Hematopoietic multipotent progenitor cell treated with erythropoietin and hydrocortisone succinate and interleukin-3 and kit ligand, for 4 days (in vitro differentiated cells): Measurements from ENCODE around the gene OR7C2.
"Not testable (repeated sequence)": the region's sequence is repeated elsewhere in the genome, so short reads cannot be mapped to it uniquely, and the experiment has no call there.

Source experiments
- DNase-seq: peaks from one replicate; pipeline ENCODE4 v3.0.0-alpha.2; 2015

OR7C2 gene

DNA sequence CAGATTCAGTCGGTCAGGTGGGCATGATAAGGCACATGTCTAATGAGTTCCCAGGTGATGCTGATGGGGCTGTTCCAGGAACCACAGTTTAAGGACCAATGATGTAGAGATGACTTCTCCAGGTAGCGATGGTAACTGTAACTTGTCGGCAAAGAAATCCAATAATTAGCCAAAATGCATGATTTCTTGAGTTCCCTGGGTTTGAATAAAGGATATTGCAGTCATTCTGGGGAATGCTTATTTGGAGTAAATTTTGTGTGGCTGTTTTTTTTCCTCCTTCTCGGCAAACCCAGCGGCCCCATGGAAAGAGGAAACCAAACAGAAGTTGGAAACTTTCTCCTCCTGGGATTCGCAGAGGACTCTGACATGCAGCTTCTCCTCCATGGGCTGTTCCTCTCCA, at the start of gene OR7C2:
OR7C2 (plus strand) TSS at position 301 of the 400 bp plus-strand sequence; CDS start at position 301, 0 bp downstream.
- DNase-seq: no peak

DNA sequence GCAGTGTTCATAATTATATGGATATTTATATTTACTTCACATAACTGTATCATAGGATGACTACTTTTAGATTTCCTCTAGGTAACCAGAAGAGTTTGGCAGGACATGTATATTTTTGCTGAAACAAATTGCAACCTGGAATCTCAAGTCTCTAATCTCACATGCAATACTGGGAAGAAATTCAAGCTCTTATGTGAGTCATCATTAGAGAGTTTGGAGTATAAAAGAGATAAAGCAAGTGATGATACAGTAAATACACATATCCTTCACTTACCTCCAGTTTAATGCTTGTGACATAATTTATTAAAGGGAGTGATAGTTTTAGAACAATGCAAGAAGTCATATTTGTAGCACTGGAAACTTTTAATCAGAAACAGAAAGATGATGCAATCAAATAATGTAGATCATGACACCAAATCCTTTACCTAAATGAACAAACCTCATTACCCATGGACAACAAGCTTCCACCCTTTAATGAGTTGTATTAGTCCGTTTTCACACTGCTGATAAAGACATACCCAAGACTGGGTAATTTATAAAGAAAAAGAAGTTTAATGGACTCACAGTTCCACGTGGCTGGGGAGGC, 39.5 kb upstream of the OR7C2 start:
- no peak for DNase-seq

DNA sequence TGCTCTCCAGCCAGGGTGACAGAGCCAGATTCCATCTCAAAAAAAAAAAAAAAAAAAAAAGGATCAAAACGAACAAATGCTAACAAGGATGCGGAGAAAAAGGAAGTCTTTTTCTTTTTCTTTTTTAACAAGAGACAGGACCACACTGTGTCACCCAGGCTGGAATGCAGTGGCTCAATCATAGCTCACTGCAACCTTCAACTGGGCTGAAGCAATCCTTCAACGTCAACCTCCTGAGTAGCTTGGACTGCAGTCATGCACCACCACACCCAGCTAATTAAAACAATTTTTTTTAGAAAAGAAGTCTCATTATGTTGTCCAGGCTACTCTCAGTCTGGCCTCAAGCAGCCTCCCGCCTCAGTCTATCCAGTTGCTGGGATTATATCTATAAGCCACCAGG, 34.6 kb upstream of the OR7C2 start:
- no peak for DNase-seq

DNA sequence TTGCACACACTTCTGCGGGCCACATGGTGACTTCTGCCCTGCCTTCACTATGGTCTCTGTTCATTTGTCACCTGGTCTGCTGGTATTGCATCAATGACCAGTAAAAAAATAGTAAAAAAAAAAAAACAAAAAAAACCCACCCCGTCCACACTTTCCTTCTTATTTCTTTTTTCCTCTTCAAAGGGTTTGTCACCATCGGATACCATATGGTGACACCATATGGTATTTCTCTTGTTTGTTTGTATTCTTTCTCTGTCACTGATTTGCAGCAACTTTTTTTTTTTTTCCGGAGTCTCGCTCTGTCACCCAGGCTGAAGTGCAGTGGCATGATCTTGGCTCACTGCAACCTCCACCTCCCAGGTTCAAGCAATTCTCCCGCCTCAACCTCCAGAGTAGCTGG, 26.2 kb upstream of the OR7C2 start:
- DNase-seq: no peak

DNA sequence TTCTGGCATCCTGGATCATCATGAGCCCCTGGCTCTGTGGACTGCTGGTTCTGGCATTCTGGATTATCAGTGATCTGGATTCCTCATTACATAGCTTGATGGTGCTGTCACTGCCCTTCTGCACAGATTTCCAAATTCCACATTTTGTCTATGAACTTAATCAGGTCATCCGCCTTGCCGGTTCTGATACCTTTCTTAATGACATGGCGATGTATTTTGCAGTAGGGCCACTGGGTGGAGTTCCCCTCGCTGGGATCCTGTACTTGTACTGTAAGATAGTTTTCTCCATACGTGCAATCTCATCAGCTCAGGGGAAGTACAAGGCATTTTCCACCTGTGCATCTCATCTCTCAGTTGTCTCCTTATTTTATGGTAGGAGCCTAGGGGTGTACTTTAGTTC, 24.4 kb upstream of the OR7C2 start:
- peak; percentile 29 for DNase-seq

DNA sequence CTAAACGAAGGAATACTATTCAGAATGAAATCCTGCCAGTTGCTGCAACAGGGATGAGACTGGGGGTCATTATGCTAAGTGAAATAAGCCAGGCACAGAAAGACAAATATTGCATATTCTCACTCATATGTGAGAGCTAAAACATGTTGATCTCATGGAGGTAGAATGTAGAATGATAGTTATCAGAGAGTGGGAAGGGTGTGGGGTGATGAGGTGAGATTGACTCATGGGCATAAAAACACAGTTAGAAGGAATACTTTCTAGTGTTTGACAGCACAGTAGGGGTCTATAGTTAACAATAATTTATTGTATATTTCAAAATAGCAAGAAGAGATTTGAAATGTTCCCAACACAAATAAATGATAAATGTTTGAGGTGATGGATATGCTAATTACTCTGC, 7.8 kb upstream of the OR7C2 start:
- no peak for DNase-seq

DNA sequence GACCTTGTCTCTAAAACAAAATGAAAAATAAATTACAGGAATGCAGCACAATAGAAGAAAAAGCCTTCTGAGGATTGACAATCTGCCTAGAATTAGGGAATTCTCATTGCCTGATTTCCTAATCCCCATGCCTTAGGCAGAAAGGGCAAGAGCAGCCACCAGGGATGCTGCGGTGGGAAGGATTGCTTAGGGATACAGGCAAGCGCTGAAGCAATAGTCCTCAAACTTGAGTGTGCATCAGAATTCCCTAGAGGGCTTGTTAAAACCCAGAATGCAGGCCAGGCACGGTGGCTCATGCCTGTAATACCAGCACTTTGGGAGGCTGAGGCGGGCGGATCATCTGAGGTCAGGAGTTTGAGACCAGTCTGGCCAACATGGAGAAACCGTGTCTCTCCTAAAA, 1.0 kb upstream of the OR7C2 start:
- no peak for DNase-seq

DNA sequence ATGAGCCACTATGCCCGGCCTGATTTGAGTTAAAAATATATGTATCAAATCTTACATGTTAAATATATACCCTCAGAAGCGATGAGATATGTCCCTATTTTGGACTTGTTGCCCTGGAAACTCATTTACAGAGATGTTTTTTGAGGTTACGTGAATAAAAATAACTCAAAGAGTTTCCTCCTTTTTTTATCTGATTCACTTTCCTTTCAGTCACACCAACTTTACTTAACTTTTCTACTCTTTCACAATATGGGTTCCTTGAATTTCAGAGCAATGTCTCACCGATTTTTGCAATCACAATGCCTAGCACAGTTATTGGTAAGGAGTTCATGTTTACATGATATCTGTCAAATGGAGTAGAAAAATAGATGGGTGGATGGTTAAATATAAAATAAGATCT, 2.3 kb downstream of the OR7C2 start:
- peak; percentile 72 for DNase-seq

DNA sequence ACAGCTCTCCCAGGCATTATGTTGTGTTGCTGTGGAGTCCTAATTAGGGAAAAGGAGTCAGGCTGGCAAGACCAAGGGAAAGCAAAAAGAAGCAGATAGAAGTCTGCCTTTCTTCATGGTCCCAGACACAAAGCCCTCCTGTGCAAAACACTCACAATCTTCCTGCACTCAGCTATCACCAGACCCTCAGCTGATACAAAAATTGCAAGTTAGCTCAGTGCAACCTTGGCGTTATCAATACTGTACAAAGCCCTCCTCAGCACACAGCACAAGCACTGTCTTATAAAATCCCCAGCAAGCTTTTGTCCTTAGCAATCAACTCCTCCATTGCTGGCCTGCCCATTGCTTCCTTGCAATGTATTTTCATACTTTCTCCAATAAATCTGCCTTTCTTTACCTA, 3.2 kb downstream of the OR7C2 start:
- DNase-seq: no peak

DNA sequence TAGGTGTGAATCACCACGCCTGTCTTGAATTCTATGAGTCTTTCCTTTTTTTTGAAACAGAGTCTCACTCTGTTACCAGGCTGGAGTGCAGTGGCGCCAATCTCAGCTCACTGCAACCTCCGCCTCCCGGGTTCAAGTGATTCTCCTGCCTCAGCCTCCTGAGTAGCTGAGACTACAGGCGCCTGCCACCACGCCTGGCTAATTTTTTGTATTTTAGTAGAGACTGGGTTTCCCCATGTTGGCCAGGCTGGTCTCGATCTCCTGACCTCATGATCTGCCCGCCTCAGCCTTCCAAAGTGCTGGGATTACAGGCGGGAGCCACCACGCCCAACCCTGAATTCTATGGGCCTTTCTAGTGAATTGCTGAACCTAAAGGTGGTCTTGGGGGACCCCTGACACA, 8.1 kb downstream of the OR7C2 start:
- not testable (repeated sequence) for DNase-seq

DNA sequence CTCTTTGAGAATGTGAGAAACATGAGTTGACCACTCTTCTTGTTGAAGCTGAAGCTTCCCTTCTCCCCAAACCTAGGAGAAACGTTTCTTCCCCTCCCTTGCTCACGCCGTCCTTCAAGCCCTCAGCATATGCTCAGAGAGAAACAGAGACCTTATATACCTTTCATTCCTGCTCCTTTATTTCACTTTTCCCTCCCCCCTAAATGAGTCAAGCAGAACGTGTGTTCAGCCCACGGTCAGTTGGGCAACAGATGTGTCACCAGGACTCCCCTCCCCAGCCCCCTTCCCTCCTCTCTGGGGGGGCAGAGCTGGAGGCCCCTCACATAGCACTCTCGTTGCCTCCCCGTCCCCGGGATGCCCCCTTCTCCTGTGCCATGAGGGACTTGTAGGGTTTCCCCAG, 8.6 kb downstream of the OR7C2 start:
- no peak for DNase-seq

DNA sequence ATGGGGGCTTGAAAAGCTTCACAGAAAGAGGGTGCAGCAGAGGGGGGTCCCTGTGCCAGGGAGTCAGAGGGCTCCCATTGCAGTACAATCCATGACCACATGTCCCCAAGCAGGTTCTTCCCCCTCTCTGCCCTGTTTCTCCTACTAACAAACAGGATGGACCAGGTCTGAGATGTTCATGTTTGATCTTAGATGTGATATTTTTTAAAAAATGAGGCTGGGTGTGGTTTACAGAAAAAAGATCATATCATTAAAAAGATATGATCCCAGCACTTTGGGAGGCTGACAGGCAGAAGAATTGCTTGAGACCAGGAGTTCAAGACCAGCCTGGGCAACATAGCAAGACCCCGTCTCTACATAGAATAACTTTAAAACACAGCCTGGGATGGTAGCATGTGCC, 9.1 kb downstream of the OR7C2 start:
- no peak for DNase-seq

DNA sequence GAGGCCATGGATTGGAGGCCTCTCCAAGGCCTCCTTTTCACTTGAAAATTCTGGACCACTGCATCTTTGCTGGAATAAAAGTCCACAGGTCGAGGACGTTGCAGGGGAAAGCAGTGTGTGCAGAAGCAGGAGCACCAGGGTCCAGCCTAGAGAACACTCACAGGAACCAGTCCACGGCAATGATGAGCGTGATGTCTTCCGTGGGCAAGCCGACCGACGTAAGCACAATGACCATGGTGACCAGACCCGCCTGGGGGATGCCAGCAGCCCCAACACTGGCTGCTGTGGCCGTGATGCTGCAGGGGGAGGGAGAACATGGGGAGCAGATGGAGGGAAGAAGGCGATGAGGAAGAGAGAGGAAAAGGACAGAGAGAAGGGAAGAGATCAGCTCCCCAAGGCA, 11.5 kb downstream of the OR7C2 start:
- DNase-seq: no peak

DNA sequence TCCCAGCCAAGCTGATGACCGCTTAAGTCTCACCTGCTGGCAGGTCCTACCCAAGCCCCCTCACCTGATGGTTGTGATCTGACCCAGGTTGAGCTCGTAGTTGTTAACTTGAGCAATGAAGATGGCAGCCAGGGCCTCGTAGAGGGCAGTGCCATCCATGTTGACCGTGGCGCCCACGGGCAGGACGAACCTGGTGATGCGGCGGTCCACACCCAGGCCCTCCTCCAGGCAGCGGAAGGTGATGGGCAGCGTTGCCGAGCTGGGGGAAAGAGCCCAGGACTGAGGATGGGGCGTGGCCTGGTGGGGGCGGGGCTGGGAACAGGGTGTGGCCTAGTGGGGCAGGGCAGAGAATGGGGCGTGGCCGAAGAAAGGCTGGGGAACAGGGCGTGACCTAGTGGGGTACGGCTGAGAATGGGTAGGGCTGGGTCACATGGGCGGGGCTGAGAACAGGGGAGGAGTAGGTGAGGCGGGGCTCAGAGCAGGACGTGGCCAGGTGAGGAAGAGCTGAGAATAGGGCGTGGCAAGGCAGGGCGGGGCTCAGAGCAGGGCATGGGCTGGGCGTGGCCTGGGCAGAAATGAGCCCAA, 12.9 kb downstream of the OR7C2 start:
- peak; percentile 29 for DNase-seq

DNA sequence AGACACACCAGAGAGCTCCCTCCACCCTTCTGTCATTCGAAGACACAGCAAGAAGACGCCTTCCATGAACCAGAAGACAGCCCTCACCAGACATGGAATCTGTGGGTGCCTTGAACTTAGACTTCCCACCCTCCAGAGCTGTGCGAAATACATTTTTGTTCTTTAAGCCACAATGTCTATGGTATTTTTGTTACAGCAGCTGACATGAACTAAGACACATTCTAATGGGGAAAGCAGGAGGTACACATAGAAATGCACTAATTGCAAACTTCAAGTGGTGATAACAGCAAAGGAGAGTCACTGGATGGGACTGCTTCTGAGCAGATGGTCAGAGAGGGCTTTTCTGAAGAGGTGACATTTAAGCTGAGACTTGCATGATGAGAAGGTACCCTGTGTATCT, 16.2 kb downstream of the OR7C2 start:
- no peak for DNase-seq

DNA sequence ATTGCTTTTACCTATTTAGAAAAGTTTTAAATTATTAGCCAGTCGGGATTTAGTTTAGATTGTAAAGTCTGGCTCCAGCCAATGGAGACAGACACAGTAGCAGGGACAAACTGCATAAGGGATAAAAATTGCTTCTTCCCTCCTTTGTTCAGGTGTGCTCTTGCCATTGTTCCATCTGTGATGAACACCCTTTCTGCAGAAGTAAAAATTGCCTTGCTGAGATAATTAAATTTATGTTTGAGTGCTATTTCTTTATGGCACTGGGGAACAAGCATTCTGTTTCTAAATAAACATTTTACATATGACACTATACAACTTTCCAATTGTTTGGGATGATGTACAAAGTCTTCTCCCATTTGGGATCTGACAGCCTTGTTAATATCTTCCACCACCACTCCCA, 18.0 kb downstream of the OR7C2 start:
- no peak for DNase-seq

DNA sequence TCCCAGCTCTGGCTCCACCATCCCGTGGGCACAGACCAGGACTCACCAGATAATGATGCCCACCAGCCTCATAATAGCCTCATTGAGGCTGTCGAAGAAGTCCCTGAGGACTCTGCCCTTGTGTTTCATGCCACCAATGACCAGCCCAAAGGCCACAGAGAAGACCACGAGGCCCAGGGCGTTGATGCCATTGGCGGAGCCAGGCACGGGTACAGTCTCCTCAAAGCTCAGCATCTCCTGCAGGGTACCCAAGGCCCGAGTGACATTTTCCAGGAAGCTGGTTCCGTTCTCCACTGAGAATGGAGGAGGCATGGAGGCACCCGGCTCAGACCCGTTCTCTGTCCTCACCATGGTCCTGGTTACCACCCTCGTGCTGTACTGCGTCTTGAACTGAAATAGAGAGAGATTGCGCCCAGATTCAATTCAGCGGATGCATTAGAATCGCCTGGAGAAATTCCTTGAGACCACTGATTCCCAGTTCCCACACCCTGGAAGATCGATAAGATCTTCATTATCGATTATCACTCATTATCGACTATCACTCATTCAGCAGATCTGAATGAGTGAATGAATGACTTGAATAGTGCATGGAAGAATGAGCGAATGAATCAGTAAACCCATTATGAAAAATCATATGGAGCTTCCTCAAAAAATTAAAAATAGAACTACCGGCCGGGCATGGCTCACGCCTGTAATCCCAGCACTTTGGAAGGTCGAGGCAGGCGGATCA, 20.8 kb downstream of the OR7C2 start:
- no peak for DNase-seq

DNA sequence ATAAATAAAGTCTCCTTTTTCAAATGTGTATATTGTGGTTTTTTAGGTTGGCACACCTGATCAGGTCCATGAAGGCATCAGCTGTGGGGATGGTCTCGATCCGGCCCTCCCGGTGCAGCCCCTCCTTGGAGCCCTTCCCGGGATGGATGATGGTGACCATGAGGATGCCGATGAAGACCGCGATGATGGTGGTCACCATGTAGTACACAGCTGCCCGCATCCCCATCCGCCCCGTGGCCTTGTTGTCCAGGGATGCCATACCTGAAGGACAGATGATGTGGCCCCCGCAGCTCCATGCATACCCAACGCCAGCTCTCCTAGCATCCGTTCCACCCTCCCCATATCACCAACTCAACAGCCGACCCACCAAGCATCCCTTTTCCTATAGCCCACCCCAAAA, 27.0 kb downstream of the OR7C2 start:
- no peak for DNase-seq

DNA sequence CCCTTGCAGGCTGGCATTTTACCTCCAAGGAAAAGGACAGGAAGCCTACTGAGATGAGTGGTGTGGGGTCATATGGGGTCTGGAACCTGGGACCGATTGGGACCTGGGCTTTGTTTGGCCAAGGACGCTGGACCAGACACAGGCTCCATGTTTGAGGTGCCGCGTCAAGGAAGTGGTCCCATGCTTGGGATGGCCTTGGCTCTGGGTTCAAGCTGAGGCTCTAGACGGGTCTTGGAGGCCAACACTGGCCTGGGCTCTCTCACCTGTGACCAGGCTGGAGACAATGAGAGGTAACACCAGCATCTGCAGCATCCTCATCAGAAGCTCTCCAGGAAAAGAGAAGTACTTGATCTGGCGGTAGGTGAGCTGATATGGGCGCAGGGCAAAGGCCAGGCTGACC, 30.2 kb downstream of the OR7C2 start:
- no peak for DNase-seq

DNA sequence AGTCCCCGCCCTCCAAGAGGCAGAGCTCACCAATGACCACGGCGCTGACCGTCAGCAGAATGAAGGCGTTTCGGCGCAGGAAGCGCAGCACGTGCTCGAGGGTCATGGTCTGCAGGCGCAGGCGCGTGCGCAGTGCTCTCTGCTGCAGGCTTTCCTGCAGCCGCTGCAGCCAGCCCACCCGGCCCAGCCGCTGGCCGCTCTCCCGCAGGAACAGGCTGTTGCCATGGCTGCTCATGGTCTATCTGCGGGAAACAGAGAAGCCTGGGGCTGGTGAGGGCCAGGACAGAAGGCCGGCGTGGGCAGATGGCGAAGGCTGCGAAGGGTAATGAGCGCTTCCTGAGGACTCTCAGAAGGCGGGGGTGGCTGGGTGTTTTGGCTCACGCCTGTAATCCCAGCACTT, 31.4 kb downstream of the OR7C2 start:
- no peak for DNase-seq

DNA sequence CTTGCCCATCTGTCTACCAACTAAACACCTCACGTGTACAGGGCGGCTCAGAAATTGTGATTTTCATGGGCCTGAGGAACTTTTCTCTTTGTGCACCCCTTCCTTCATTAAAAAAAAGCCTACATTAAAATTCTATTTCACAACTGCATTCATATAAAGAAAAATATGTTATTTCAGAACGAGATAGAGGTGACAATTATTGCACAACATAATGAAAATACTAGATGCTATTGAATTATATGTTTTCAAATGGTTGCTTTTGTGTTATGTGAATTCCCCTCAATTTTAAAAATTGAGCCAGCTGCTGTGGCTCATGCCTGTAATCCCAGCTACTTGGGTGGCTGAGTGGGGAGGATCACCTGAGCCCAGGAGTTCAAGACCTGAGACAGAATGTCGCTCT, 33.2 kb downstream of the OR7C2 start:
- no peak for DNase-seq

DNA sequence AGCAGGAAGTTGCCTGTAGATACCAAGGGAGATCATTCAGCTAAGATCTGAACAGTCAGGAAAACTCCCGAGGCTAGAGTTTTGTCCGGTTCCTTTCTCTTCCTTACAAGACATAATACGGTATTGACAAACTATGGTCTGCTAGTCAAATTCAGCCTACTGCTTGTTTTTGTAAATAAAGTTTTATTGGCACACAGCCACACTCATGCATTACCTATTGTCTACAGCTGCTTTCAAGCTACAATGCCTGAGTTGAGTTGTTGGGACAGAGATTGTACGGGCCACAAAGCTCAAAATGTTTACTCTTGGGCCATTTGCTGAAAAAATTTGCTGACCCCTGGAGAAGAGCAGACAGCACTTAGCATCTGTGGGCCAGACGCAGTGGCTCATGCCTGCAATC, 35.8 kb downstream of the OR7C2 start:
- DNase-seq: no peak

DNA sequence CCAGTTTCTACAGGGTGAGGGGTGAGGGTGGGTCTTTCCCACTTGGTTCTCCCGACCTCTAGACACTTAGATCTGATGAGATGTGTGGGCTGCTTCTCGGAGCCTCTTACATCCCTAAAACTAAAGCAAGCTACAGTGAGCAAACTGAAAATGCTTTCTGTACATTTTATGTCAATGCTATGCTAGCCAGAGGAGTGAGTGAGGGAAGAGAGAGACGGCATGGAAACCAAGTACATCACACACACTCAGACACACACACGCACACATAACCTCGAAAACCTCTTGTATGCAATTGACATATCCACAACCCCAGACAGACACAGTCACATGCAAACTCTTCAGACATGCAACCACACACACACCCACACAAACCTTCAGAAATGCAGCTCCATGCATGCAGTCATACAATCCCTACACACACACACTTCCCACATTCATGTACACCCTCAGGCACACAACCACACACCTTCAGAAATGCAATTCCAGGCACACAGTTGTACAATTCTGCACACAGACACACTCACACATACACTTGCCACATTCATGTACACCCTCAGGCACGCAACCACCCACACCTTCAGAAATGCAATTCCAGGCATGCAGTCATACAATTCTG, 37.0 kb downstream of the OR7C2 start:
- no peak for DNase-seq
